ENCODE measurements around the gene UFM1. TPM values are rescaled to one million over a fixed set of nuclear protein-coding genes. Genes with fewer than 3 reads are reported as not detected.

UFM1 gene
- total RNA-seq, 2 donors from 2014 or later, result 40.9 to 87.4 TPM

GRCh38 chr13:38316129-38316528 lies 33.5 kb upstream of the UFM1 start:
- Histone ChIP-seq H3K27me3 (replicated peaks; ENCODE audit: insufficient read depth) (no peaks in the 10 kb centered on the region), H3K9me3 (no peaks in the 10 kb centered on the region), H3K4me1 (ENCODE audit: control insufficient read depth in 1 of 2, low read depth in 2 of 2) (no peaks in the 10 kb centered on the region), H3K4me3 (no peak overlapping the region), H3K27ac (no peak overlapping the region), H3K36me3 (no peaks in the 10 kb centered on the region)
- DNase-seq (ENCODE audit: low spot score), result no peak
- no peak for TF ChIP-seq CTCF (IDR thresholded peaks at IDR 0.05)
- ATAC-seq (ENCODE audit: insufficient number of reproducible peaks, low FRiP score, low read depth), result no peak

- Histone ChIP-seq H3K4me3 (no peak overlapping the region), H3K36me3 (no peaks in the 10 kb centered on the region)
Measured at GRCh38 chr13:38321654-38322053, 28.0 kb upstream of the UFM1 start.

GRCh38 chr13:38325426-38325825 lies 24.2 kb upstream of the UFM1 start:
- no peaks in the 10 kb centered on the region for H3K9me3 ChIP-seq
- TF ChIP-seq CTCF (IDR thresholded peaks at IDR 0.05), result no peak
- no peaks in the 10 kb centered on the region for H3K4me1 ChIP-seq (ENCODE audit: control insufficient read depth in 1 of 2, low read depth in 2 of 2)
- DNase-seq (ENCODE audit: low spot score) (no peak), ATAC-seq (ENCODE audit: insufficient number of reproducible peaks, low FRiP score, low read depth) (no peak)
- no peak overlapping the region for H3K4me3 ChIP-seq
- H3K27ac ChIP-seq, result no peak overlapping the region
- no peaks in the 10 kb centered on the region for H3K27me3 ChIP-seq (replicated peaks; ENCODE audit: insufficient read depth)
- no peaks in the 10 kb centered on the region for H3K36me3 ChIP-seq

More at GRCh38 chr13:38321654-38322053, 28.0 kb upstream of the UFM1 start:
- Histone ChIP-seq H3K4me1 (ENCODE audit: control insufficient read depth in 1 of 2, low read depth in 2 of 2) (no peaks in the 10 kb centered on the region), H3K27me3 (replicated peaks; ENCODE audit: insufficient read depth) (no peaks in the 10 kb centered on the region), H3K9me3 (no peaks in the 10 kb centered on the region), H3K27ac (no peak overlapping the region)
- no peak for TF ChIP-seq CTCF (IDR thresholded peaks at IDR 0.05)
- DNase-seq (ENCODE audit: low spot score) (no peak), ATAC-seq (ENCODE audit: insufficient number of reproducible peaks, low FRiP score, low read depth) (no peak)

GRCh38 chr13:38328699-38329098 lies 21.0 kb upstream of the UFM1 start:
- Histone ChIP-seq H3K27ac (no peak overlapping the region), H3K27me3 (replicated peaks; ENCODE audit: insufficient read depth) (no peaks in the 10 kb centered on the region), H3K36me3 (no peaks in the 10 kb centered on the region), H3K4me3 (no peak overlapping the region), H3K4me1 (ENCODE audit: control insufficient read depth in 1 of 2, low read depth in 2 of 2) (no peaks in the 10 kb centered on the region), H3K9me3 (no peaks in the 10 kb centered on the region)
- DNase-seq (ENCODE audit: low spot score), result no peak
- no peak for TF ChIP-seq CTCF (IDR thresholded peaks at IDR 0.05)
- ATAC-seq (ENCODE audit: insufficient number of reproducible peaks, low FRiP score, low read depth), result no peak

GRCh38 chr13:38334845-38335244 lies 14.8 kb upstream of the UFM1 start:
- no peaks in the 10 kb centered on the region for H3K4me1 ChIP-seq (ENCODE audit: control insufficient read depth in 1 of 2, low read depth in 2 of 2)
- no peaks in the 10 kb centered on the region for H3K27me3 ChIP-seq (replicated peaks; ENCODE audit: insufficient read depth)
- no peak overlapping the region for H3K27ac ChIP-seq
- H3K9me3 ChIP-seq, result no peaks in the 10 kb centered on the region
- DNase-seq (ENCODE audit: low spot score), result no peak
- H3K36me3 ChIP-seq, result no peaks in the 10 kb centered on the region
- no peak for ATAC-seq (ENCODE audit: insufficient number of reproducible peaks, low FRiP score, low read depth)
- no peak for TF ChIP-seq CTCF (IDR thresholded peaks at IDR 0.05)
- H3K4me3 ChIP-seq, result no peak overlapping the region

All from thoracic aorta (tissue), 2 donors.